Measurements from ENCODE around the gene WDR5.
"Not testable (repeated sequence)": the region's sequence is repeated elsewhere in the genome, so short reads cannot be mapped to it uniquely, and the experiment has no call there.

Gene WDR5

GRCh38 chr9:134135343-134136117 lies at the start of gene WDR5:
Gene WDR5 (plus strand): TSS chr9:134136082. CDS start chr9:134139878, 3,796 bp downstream.
- peak; percentile 84 to 89 (median 87) for DNase-seq (ENCODE audit: low read depth in 3 of 3)

- no peak for DNase-seq (ENCODE audit: low read depth in 3 of 3)
These were observed 47.7 kb upstream of the WDR5 start for GRCh38 chr9:134088063-134088725.

- no peak for DNase-seq (ENCODE audit: low read depth in 3 of 3)
These were observed 45.9 kb upstream of the WDR5 start for GRCh38 chr9:134089972-134090371.

- peak; percentile 17 to 40 (median 39) for DNase-seq (ENCODE audit: low read depth in 3 of 3)
These were observed 36.6 kb upstream of the WDR5 start for GRCh38 chr9:134099123-134099761.

GRCh38 chr9:134100040-134100439 lies 35.8 kb upstream of the WDR5 start:
- DNase-seq (ENCODE audit: low read depth in 3 of 3) = no peak

- DNase-seq (ENCODE audit: low read depth in 3 of 3) = not testable (repeated sequence)
These were observed 34.7 kb upstream of the WDR5 start for GRCh38 chr9:134101133-134101532.

- DNase-seq (ENCODE audit: low read depth in 3 of 3) = no peak
These were observed 34.2 kb upstream of the WDR5 start for GRCh38 chr9:134101623-134102149.

- no peak for DNase-seq (ENCODE audit: low read depth in 3 of 3)
These were observed 32.4 kb upstream of the WDR5 start for GRCh38 chr9:134103391-134103998.

GRCh38 chr9:134111064-134111463 lies 24.8 kb upstream of the WDR5 start:
- DNase-seq (ENCODE audit: low read depth in 3 of 3) = no peak

GRCh38 chr9:134112561-134112960 lies 23.3 kb upstream of the WDR5 start:
- no peak for DNase-seq (ENCODE audit: low read depth in 3 of 3)

GRCh38 chr9:134118972-134119371 lies 16.9 kb upstream of the WDR5 start:
- DNase-seq (ENCODE audit: low read depth in 3 of 3) = not testable (repeated sequence)

GRCh38 chr9:134123764-134124128 lies 12.1 kb upstream of the WDR5 start:
- DNase-seq (ENCODE audit: low read depth in 3 of 3) = no peak

- no peak for DNase-seq (ENCODE audit: low read depth in 3 of 3)
These were observed 10.3 kb upstream of the WDR5 start for GRCh38 chr9:134125413-134126095.

GRCh38 chr9:134126373-134126772 lies 9.5 kb upstream of the WDR5 start:
- no peak for DNase-seq (ENCODE audit: low read depth in 3 of 3)

- DNase-seq (ENCODE audit: low read depth in 3 of 3) = no peak
These were observed 8.8 kb upstream of the WDR5 start for GRCh38 chr9:134127065-134127580.

- no peak for DNase-seq (ENCODE audit: low read depth in 3 of 3)
These were observed 8.3 kb upstream of the WDR5 start for GRCh38 chr9:134127616-134128015.

- DNase-seq (ENCODE audit: low read depth in 3 of 3) = no peak
These were observed 6.9 kb upstream of the WDR5 start for GRCh38 chr9:134128727-134129679.

- no peak for DNase-seq (ENCODE audit: low read depth in 3 of 3)
These were observed 5.1 kb upstream of the WDR5 start for GRCh38 chr9:134130503-134131375.

Data from stimulated activated CD4-positive, alpha-beta T cell treated with anti-CD3 and anti-CD28 coated beads, TNF-alpha, amount 100 ng/mL, for 48 hours (primary cell).